ENCODE data around the gene DAB1.

DAB1 gene

GRCh38 chr1:57410508-57410907, 13.4 kb downstream of the DAB1 start:
- no peak for DNase-seq

GRCh38 chr1:57407928-57408327, 15.9 kb downstream of the DAB1 start:
- DNase-seq: no peak

DNA sequence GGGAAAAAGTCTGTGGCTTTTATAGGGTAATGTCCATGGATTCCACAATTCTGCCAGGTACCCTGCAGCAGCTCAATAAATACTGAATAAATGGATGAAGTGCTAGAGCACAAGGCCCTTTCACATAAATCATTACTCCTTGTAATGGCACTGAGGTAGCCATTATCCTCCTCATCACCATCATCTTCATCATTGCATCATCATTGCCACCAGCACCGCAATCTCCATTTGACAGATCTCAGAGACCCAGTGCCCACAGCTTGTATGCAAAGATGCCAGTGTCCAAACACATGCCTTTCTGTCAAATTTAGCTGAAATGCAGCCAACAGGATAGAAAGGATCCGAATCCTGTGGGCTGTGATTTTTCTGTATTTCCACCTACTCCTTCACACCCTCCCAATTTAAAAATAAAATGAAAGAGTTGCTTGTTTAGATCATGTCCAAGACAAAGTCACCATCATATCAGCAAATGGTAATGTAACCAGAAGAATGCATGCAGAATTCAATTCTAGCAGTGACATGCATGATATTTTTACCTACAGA, 17.4 kb downstream of the DAB1 start:
- no peak for DNase-seq

DNA sequence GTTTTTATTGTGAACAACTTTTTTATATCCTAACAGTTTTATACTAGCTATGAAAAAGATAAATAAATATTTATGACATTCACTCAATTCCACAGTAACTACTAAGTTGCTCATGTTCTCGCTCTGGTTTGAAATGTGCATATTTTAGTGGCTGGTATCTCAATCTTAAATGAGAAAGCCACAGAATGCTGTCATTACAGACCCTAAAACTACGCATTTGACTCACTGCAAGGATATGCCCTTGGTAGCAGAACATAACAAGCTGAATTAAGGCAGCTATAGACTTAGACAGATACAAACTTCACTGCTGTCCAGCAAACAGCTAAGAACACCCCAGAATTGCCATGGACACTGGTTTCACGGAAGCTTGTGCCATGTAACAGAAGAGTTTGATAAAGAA, 19.0 kb downstream of the DAB1 start:
- DNase-seq: no peak

DNA sequence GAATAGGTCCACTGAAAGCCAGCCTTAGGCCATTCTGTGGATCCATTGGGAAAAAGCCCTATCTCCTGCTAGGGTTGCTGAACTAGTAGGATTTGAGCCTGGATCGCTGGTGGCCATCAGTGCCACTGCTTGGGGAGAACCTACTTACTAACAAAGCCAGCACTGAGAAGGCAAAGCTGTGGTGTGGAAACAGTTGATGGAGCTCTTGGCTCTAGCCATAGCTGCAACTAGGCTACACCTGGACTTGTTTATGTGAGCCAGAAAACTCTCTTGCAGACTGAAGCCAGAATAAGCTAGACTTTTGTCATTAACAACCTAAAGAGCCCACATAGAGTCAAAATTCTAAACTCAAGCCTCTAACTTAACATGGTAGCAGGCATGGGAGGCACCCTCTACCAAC, 20.7 kb downstream of the DAB1 start:
- no peak for DNase-seq

- no peak for DNase-seq
Observed at GRCh38 chr1:57401671-57402070, 22.2 kb downstream of the DAB1 start.

DNA sequence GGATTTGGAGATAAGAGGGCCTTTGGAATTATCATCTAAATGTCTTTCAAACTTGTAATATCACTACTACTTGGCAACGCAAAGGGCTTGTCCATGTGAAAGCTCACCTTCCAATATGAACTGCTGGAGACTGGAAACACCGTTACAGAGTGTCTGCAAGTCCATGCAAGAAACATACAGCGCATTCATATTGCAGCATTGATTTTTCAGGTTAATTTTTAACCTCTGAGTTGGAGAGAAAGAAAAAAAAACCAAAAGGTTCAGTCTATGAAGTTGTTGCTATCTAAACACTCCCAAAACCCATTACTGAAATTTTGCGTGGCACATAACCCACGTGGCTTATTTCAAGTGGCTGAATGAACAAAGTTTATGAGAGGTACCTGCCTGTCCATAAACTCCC, 23.8 kb downstream of the DAB1 start:
- DNase-seq: no peak

DNA sequence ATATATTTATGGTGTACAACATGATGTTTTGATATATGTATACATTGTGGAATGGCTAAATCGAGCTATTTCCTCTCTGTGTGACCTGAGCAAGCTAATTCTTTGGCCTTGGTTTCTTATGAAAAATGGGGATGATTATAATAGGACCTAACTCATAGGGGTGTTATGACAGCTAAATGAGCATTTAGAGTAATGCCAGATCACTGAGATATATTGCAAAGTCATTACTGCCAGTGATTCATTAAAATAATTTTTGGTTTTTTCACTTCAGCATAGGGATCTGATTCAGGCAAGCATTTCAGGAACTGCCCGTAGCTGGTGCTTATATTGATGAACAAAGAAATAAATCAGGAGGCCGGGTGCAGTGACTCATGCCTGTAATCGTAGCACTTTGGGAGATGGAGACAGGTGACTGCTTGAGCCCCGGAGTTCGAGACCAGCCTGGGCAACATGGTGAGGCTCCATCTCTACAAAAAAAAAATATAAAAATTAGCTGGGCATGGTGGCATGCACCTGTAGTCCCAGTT, 30.7 kb downstream of the DAB1 start:
- no peak for DNase-seq

DNA sequence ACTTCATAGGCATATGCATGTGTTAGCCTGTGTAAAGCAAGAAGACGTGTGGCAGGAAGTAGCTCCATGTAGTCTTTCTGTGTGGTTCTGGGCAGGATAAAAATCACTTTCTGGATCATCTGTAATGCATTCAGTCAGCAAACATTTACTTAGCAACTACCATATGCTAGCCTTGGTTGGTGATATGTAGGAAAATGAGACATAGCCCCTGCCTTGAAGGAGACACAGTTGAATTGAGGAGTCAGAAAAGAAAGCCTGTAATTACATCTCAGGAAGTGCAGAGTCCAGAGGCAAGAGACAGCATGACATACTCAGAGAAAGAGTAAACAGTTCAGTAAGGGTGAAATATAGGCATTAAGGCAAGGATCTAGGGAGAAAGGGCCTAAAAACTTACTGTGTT, 38.5 kb downstream of the DAB1 start:
- no peak for DNase-seq

DNA sequence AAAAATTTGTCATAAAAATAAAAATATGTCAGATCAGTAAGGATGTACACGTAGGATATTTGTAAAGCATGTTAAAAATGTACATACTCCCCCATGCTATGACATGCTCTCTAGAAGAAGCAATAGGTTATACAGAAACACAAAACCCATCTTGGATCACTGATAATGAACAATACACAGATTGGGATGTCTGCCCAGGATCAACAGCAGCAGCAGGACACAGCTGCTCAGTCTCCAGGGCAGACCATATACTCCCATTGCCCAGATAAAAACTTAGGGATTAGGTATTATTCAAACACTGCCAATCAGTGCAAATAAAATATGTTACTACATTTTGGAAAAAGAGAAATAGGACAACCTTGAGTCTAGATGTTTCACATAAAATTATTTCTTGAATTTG, 39.0 kb downstream of the DAB1 start:
- DNase-seq: no peak

- no peak for DNase-seq
Observed at GRCh38 chr1:57384284-57384683, 39.6 kb downstream of the DAB1 start.

DNA sequence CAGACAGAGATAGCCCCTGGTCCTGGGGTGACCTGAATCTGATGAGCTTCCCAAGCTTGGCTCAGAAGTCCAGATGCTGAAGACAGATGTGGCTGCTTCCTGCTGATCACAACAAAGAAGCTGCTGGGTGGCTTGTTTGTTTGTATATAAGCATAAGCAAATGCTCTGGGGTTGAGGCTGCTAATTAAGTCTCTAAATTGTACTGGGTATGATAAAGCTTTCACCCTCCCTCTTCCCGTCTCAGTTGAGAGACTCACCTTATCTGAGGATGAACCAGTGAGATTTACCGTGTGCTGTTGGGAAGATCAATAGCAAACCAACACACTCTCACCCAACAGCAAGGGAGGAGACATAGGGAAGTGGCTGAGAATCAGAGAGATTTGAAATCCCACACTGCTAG, 42.0 kb downstream of the DAB1 start:
- DNase-seq: no peak

- no peak for DNase-seq
Observed at GRCh38 chr1:57381426-57381825, 42.4 kb downstream of the DAB1 start.

- no peak for DNase-seq
Observed at GRCh38 chr1:57380923-57381322, 42.9 kb downstream of the DAB1 start.

GRCh38 chr1:57378534-57378933, 45.3 kb downstream of the DAB1 start:
- no peak for DNase-seq

- DNase-seq: no peak
Observed at GRCh38 chr1:57377339-57378139, 46.3 kb downstream of the DAB1 start.

- DNase-seq: no peak
Observed at GRCh38 chr1:57376041-57376440, 47.8 kb downstream of the DAB1 start.

- no peak for DNase-seq
Observed at GRCh38 chr1:57369889-57370288, 54.0 kb downstream of the DAB1 start.

DNA sequence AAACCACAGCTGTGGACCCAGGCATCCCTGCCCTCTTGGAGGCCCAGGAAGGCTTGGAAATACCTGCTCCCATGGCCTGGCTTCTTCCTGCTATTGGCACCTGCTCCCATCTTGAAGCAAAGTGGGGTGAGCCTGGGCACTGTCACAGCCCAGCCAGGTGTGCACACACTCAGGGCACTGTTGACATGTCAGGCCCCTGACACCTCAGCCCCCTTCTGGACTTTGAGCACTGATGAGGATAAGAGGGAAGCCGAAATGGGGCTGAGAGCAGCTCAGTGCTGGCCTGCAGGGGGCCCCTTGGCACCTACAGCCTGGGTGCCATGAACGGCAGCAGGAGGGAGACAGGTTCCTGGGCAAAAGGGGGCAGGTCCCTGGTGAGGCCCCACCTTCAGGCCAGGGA, 55.9 kb downstream of the DAB1 start:
- DNase-seq: no peak

DNA sequence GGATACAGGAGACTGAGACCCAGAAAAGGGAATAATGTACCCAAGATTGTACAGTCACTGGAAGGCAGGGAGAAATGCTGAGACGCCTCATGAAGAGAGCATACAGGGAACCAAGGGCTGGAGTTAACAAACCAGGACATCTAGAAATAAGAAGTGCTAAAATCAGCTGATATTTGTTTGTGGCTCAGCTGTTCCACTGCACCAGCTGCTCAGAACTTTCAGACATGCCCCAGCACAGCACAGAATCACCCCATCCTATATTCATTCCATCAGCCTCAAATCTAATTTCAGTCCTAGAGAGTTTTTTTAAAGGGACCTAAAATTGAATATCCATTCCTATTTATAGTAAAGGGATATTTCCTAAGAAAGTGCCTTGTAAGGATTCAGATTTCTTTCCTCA, 60.2 kb downstream of the DAB1 start:
- DNase-seq: no peak

GRCh38 chr1:57363165-57363564, 60.7 kb downstream of the DAB1 start:
- no peak for DNase-seq

- no peak for DNase-seq
Observed at GRCh38 chr1:57362480-57362879, 61.4 kb downstream of the DAB1 start.

DNA sequence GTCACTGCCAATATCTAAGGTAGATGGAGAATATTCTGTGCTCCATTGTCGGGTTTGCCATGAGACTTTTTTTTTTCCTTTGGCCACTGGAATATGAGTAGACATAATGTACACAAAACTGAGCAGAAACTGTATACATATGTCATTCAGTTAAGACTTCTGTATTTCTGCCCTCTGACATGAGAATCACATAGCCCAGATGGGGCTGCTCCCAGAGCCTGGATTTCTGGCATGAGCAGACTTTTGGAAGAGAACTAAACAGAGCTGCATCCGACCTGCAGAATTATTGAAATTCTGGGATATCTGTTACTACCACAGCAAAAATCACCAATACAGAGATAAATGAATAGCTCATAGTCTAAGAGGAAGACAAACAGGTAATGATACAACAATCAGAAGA, 62.3 kb downstream of the DAB1 start:
- no peak for DNase-seq

- DNase-seq: no peak
Observed at GRCh38 chr1:57360846-57361407, 62.9 kb downstream of the DAB1 start.

GRCh38 chr1:57357462-57357861, 66.4 kb downstream of the DAB1 start:
- DNase-seq: no peak

All from SW 1271 (cell line).